Endothelial cell of umbilical vein (primary cell): ENCODE data around the gene PRPF38B. TPM values are rescaled to one million over a fixed set of nuclear protein-coding genes. Genes with fewer than 3 reads are reported as not detected.

Source experiments
- BruUV-seq: library from RNA; stranded (reverse); fragments of 400-500 nt; replicated peaks from 2 replicates; lab custom pipeline; 2021; lab: Mats Ljungman, UMichigan
- CTCF ChIA-PET: fragments of 300-600, 350-600 bp; sonication (Branson Sonifier 250); formaldehyde crosslinking; loops from one replicate; lab custom pipeline; 2021; ENCODE audit warnings: antibody characterized with exemption, inconsistent platforms; lab: Charles Lee
- POLR2A ChIA-PET: fragments of 300-600, 350-600 bp; sonication (Branson Sonifier 250); formaldehyde crosslinking; loops from one replicate; lab custom pipeline; 2021; ENCODE audit warnings: antibody characterized with exemption, inconsistent platforms; lab: Charles Lee
- DNase-seq: peaks from one replicate; pipeline ENCODE4 v3.0.0-alpha.2; 2011; ENCODE audit warnings: low read depth, low spot score
- FAIRE-seq: peaks from 2 replicates; lab custom pipeline; 2011; peaks lifted over from hg19 to GRCh38; lab: Jason Lieb, UNC
- H2AFZ ChIP-seq: 2 replicates; pipeline ENCODE4 v1.6.0; 2012; ENCODE audit warnings: low read depth, low read length, control low read depth, inconsistent platforms
- H3K27ac ChIP-seq: 2 replicates; pipeline ENCODE4 v1.5.1; 2011; ENCODE audit warnings: low read depth, mild to moderate bottlenecking, control low read depth, low read length, moderate library complexity; ENCODE audit not compliant: insufficient read depth
- H3K27me3 ChIP-seq, 2 experiments: 2 replicates each; pipeline versions ENCODE4 v1.6.0 to v1.6.1; 2011; ENCODE audit warnings: low read length in 2 of 2, mixed read lengths in 1 of 2; ENCODE audit not compliant: control insufficient read depth in 2 of 2, insufficient read depth in 2 of 2
- H3K36me3 ChIP-seq, 2 experiments: 2 replicates in 1 of 2; 3 replicates in 1 of 2; pipeline ENCODE4 v1.5.1; 2011; ENCODE audit warnings: low read length in 2 of 2, mild to moderate bottlenecking in 1 of 2, moderate library complexity in 1 of 2; ENCODE audit not compliant: control insufficient read depth in 2 of 2, insufficient read depth in 2 of 2; ENCODE audit errors: extremely low read depth in 1 of 2
- H3K4me1 ChIP-seq: 3 replicates; pipeline ENCODE4 v1.5.1; 2011; ENCODE audit warnings: mild to moderate bottlenecking, low read length; ENCODE audit not compliant: control insufficient read depth, insufficient read depth; ENCODE audit errors: extremely low read depth
- H3K4me2 ChIP-seq: 2 replicates; pipeline ENCODE4 v1.6.1; 2011; ENCODE audit warnings: low read length, control low read depth, mixed read lengths; ENCODE audit not compliant: insufficient read depth
- H3K4me3 ChIP-seq, 3 experiments: fragments of 200-600 bp in 1 of 3; sonication (generic), shearing (Covaris generic) in 1 of 3; replicated peaks in 1 of 3; 2 replicates each; pipeline ENCODE4 v1.5.1; 2011 to 2016; ENCODE audit warnings: control low read depth in 3 of 3, low read length in 3 of 3, mild to moderate bottlenecking in 2 of 3, inconsistent platforms in 1 of 3, low read depth in 1 of 3, moderate library complexity in 1 of 3; ENCODE audit not compliant: insufficient read depth in 1 of 3
- H3K79me2 ChIP-seq: 2 replicates; pipeline ENCODE4 v1.6.0; 2012; ENCODE audit warnings: low read length, inconsistent platforms; ENCODE audit not compliant: control insufficient read depth, insufficient read depth
- H3K9ac ChIP-seq: replicated peaks from 2 replicates; pipeline ENCODE3; 2011; ENCODE audit warnings: low read length, control low read depth; ENCODE audit not compliant: insufficient read depth; ENCODE audit errors: extremely low read depth
- H3K9me1 ChIP-seq: replicated peaks from 3 replicates; pipeline ENCODE4 v1.6.0; 2011; ENCODE audit warnings: mild to moderate bottlenecking, low read length; ENCODE audit not compliant: control insufficient read depth, insufficient read depth; ENCODE audit errors: extremely low read depth
- H3K9me3 ChIP-seq: replicated peaks from 2 replicates; pipeline ENCODE4 v1.5.1; 2012; ENCODE audit warnings: low read length, inconsistent platforms; ENCODE audit not compliant: control insufficient read depth, insufficient read depth
- H4K20me1 ChIP-seq: replicated peaks from 2 replicates; pipeline ENCODE3; 2011; ENCODE audit warnings: mild to moderate bottlenecking, low read length; ENCODE audit not compliant: control insufficient read depth, insufficient read depth; ENCODE audit errors: extremely low read depth
- CTCF ChIP-seq, 2 donors: IDR thresholded peaks; 1 replicate in 1 of 2; 2 replicates in 1 of 2; pipeline ENCODE4 v1.5.1; 2011; ENCODE audit warnings: low read length in 2 of 2, mild to moderate bottlenecking in 2 of 2, moderate library complexity in 2 of 2, control low read depth in 1 of 2, inconsistent platforms in 1 of 2, low read depth in 1 of 2; ENCODE audit not compliant: insufficient read depth in 1 of 2; ENCODE audit errors: extremely low read depth in 1 of 2
- EZH2 ChIP-seq: IDR thresholded peaks from 2 replicates; pipeline ENCODE4 v1.6.1; 2012; ENCODE audit warnings: borderline replicate concordance, low read depth, mild to moderate bottlenecking, moderate library complexity, low read length, inconsistent platforms; ENCODE audit not compliant: severe bottlenecking
- JUN ChIP-seq: IDR thresholded peaks from 2 replicates; pipeline ENCODE4 v1.6.1; 2011; ENCODE audit warnings: borderline replicate concordance, low read depth; ENCODE audit not compliant: insufficient read length, insufficient read depth
- MAX ChIP-seq: IDR thresholded peaks from 2 replicates; pipeline ENCODE4 v1.6.1; 2011; ENCODE audit not compliant: insufficient read depth, insufficient read length
- MYC ChIP-seq: IDR thresholded peaks from one replicate; pipeline ENCODE4 v1.6.1; 2011; ENCODE audit warnings: mild to moderate bottlenecking, low read depth, low read length
- POLR2A ChIP-seq: IDR thresholded peaks from 2 replicates; pipeline ENCODE4 v1.6.1; 2012; ENCODE audit warnings: low read depth, mild to moderate bottlenecking, control low read depth, low read length
- POLR2AphosphoS5 ChIP-seq: IDR thresholded peaks from 2 replicates; pipeline ENCODE4 v1.6.1; 2012; ENCODE audit warnings: low read depth, mild to moderate bottlenecking, control low read depth, low read length, moderate library complexity; ENCODE audit not compliant: insufficient read depth
- dilution Hi-C: fragments of 300-500 bp; cut with MboI; formaldehyde crosslinking; loops from one replicate; pipeline ENCODE4 v1.15.0; 2019; ENCODE audit warnings: low sequenced_read_pairs; ENCODE audit not compliant: extremely low pct_ligation_motif_present
- intact Hi-C: fragments of 100-400 bp; cut with micrococcal nuclease; formaldehyde crosslinking; loops from one replicate; pipeline ENCODE4 v1.10.0; 2022
- polyA plus RNA-seq, 4 experiments: library from polyadenylated mRNA; depleted of rRNA in 3 of 4; stranded (reverse) in 3 of 4; unstranded in 1 of 4; fragments of >200 nt; gene quantifications; 2 replicates each; pipeline versions ENCODE4 v1.2.1 to v1.2.3, GENCODE V29; 2011 to 2012; ENCODE audit warnings: missing spikeins in 1 of 4
- total RNA-seq: library from RNA; stranded (reverse); gene quantifications from 2 replicates; pipeline ENCODE4 v1.2.3, GENCODE V29; 2021

The PRPF38B gene
- total and polyA plus RNA-seq, 2 donors (not counting 3 experiments of a cell fraction or from before 2014, with no cell fraction given), result 19.3 to 46.6 TPM

- BruUV-seq, result TSS peak; percentile 90
- dilution Hi-C loops, result no loop called here
Measured at GRCh38 chr1:108747171-108747850, 55.2 kb downstream of the PRPF38B start.

More at GRCh38 chr1:108747171-108747850, 55.2 kb downstream of the PRPF38B start:
- Histone ChIP-seq H3K36me3 (no peaks in the 10 kb centered on the region), H2AFZ (peak overlapping the region; percentile 90), H3K4me1 (peaks cover 15% of the 10 kb centered on the region), H3K9me3 (no peaks in the 10 kb centered on the region), H3K79me2 (peaks cover 34% of the 10 kb centered on the region), H3K9ac (peak overlapping the region; percentile 95), H3K4me2 (peak overlapping the region; percentile 91), H3K27ac (peak overlapping the region; percentile 89), H4K20me1 (no peaks in the 10 kb centered on the region), H3K4me3 (peak overlapping the region; percentile 67 to 95 (median 93)), H3K27me3 (peaks cover 1 to 4% of the 10 kb centered on the region in 2 experiments), H3K9me1 (no peaks in the 10 kb centered on the region)
- FAIRE-seq, result peak; percentile 93
- intact Hi-C loops, result loop anchor here (1.0 to 2.0 kb wide), 2 partner anchors 55 to 157 kb away; partner anchors contain the start of gene PRPF38B
- peak; percentile 87 for DNase-seq
- CTCF ChIA-PET, result interaction anchor here (0.6 to 1.2 kb wide), 5 partner anchors 16 to 151 kb away, joined by 3 to 5 read pairs (median 3); partner anchors contain the start of gene PRPF38B
- no peak for TF ChIP-seq EZH2
- no peak for TF ChIP-seq JUN
- TF ChIP-seq MAX, result no peak
- TF ChIP-seq MYC, result no peak
- TF ChIP-seq CTCF (IDR thresholded peaks at IDR 0.05; ENCODE audit: extremely low read depth in 1 of 2, insufficient read depth in 1 of 2, low read depth in 1 of 2, low read length in 2 of 2), result no peak
- TF ChIP-seq POLR2AphosphoS5, result no peak
- TF ChIP-seq POLR2A, result no peak
- POLR2A ChIA-PET, result interaction anchor here (1.0 kb wide), 1 partner anchor 56 kb away, joined by 3 read pairs; the partner anchor contains the start of gene PRPF38B
